C4-2B (cell line): Measurements from ENCODE around the gene IL22RA2.
"Not testable (repeated sequence)": the region's sequence is repeated elsewhere in the genome, so short reads cannot be mapped to it uniquely, and the experiment has no call there.

Source experiments
- H3K27ac ChIP-seq: fragments of 450-650 bp; 2 replicates; pipeline ENCODE4 v1.5.1; 2017
- ZFX ChIP-seq: fragments of 450-650 bp; IDR thresholded peaks from 2 replicates; pipeline ENCODE4 v1.6.1; 2017
- TF ChIP-seq, protein P1 (sequence below): fragments of 450-650 bp; conservative IDR thresholded peaks from 2 replicates; pipeline ENCODE4 v1.5.1; 2017; ENCODE audit warnings: mild to moderate bottlenecking

The IL22RA2 gene

DNA sequence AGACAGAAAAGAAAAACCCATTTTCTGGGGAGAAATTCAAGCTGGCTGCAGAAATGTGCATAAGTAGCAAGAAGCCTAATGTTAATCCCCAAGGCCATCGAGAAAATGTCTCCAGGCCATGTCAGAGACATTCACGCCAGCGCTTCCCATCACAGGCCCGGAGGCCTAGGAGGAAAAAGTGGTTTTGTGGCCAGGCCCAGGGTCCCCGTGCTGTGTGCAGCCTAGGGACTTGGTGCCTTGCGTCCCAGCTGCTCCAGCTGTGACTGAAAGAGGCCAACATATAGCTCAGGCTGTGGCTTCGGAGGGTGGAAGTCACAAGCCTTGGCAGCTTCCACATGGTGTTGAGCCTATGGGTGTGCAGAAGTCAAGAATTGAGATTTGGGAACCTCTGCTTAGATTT is 34.8 kb upstream of the IL22RA2 start:
- TF ChIP-seq, protein P1, sequence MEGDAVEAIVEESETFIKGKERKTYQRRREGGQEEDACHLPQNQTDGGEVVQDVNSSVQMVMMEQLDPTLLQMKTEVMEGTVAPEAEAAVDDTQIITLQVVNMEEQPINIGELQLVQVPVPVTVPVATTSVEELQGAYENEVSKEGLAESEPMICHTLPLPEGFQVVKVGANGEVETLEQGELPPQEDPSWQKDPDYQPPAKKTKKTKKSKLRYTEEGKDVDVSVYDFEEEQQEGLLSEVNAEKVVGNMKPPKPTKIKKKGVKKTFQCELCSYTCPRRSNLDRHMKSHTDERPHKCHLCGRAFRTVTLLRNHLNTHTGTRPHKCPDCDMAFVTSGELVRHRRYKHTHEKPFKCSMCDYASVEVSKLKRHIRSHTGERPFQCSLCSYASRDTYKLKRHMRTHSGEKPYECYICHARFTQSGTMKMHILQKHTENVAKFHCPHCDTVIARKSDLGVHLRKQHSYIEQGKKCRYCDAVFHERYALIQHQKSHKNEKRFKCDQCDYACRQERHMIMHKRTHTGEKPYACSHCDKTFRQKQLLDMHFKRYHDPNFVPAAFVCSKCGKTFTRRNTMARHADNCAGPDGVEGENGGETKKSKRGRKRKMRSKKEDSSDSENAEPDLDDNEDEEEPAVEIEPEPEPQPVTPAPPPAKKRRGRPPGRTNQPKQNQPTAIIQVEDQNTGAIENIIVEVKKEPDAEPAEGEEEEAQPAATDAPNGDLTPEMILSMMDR, result no peak
- no peak for TF ChIP-seq ZFX
- no peak overlapping the region for H3K27ac ChIP-seq

DNA sequence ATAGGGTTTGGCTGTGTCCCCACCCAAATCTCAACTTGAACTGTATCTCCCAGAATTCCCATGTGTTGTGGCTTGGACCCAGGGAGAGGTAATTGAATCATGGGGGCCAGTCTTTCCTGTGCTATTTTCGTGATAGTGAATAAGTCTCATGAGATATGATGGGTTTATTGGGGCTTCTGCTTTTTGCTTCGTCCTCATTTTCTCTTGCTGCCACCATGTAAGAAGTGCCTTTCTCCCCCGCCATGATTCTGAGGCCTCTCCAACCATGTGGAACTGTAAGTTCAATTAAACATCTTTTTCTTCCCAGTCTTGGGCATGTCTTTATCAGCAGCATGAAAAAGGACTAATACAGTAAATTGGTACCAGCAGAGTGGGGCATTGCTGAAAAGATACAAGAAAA is 34.0 kb upstream of the IL22RA2 start:
- H3K27ac ChIP-seq, result not testable (repeated sequence)

DNA sequence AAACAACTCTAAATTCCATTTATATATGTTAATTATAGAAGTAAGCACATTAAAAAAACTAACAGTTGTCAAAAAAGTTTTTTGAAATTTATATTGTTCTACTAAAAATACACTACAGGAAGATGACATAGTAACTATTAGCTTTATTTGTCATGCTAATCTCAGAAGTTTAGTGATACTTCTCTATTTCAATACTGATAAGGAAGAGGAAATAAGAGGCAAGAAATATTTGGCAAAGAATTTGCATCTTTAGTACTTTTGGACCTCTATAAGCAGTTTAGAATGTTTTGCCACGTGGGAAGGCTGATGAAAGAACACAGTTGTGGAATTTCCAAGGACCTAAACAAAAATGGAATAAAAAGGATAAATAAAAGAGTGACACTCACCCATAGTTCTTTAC is 33.1 kb upstream of the IL22RA2 start:
- no peak overlapping the region for H3K27ac ChIP-seq
- TF ChIP-seq, protein P1, result no peak
- no peak for TF ChIP-seq ZFX

DNA sequence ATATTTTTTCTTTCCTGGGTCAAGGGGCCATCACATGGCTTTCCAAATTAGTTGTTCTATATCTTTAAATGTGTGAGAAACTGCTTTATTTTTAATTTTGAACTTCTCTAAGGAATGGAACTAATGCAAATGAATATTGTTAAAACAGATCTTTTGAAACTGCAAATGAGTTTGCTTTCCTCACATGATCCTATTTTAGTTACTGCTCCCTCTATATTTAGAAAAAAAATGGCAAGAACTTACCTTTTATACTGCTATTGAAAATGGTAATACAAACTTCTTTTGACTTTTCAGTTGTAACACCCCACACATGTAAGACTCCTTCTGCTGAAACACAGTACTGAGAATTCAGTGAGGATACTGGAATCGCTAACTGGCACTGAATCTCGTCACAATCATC is 29.8 kb upstream of the IL22RA2 start:
- TF ChIP-seq ZFX, result no peak
- H3K27ac ChIP-seq, result no peak overlapping the region

DNA sequence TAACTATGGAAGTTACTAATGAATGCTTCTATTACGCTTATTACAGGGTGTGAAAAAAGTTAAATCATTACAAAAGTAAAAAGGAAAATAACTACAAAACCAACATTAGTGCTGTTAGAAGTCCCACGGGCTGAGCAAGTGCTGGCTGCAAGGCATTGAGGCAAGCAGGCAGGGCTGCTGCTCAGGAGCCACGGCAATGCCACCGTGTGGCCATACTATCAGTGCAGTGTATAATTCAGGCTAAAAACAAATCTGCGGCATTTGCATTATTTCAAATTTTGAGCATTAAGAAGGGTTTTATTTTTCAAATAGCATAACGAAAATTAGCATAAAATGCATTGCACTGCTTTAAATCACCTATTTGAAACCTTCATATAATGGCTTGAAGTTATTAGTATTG is 28.6 kb upstream of the IL22RA2 start:
- H3K27ac ChIP-seq, result no peak overlapping the region
- TF ChIP-seq, protein P1, result peak; percentile 72
- TF ChIP-seq ZFX, result no peak

DNA sequence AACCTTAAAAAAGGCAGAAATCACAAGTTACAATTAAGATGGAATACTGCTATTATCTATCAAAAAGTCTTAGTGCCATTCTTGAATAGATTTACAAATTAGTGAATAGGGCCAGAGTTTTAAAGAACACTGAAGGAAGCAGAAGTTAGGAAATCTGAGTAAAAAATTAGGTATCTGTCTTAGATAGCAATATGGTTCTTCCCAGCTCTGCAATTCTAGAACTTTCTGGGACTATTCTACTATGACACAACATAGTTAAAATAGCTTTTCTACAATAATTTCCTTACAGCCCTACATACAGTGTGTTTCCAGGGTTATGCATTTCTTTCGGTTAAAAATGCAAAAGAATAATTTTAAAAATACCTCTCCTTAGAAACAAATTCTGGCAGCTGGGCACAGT is 27.6 kb upstream of the IL22RA2 start:
- no peak for TF ChIP-seq ZFX
- TF ChIP-seq, protein P1, result no peak
- H3K27ac ChIP-seq, result no peak overlapping the region

DNA sequence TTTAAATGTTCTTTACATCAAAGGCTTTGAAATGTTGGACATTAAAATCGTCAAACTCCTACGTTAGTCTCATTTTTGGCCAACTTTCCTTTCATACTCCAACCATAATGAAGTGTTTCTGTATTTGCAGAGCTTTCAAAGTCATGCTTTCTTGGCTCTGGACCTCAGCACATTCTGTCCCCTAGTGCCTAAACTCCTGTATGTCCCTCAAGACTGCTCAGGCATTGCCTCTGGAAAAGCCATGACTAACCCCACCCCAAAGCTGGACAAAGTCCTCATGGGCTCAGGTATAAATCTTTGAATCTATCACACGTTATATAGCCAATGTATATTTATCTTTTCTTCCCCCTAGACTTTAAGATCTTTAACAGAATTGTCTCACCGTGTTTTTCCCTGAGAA is 26.8 kb upstream of the IL22RA2 start:
- no peak overlapping the region for H3K27ac ChIP-seq
- no peak for TF ChIP-seq ZFX

DNA sequence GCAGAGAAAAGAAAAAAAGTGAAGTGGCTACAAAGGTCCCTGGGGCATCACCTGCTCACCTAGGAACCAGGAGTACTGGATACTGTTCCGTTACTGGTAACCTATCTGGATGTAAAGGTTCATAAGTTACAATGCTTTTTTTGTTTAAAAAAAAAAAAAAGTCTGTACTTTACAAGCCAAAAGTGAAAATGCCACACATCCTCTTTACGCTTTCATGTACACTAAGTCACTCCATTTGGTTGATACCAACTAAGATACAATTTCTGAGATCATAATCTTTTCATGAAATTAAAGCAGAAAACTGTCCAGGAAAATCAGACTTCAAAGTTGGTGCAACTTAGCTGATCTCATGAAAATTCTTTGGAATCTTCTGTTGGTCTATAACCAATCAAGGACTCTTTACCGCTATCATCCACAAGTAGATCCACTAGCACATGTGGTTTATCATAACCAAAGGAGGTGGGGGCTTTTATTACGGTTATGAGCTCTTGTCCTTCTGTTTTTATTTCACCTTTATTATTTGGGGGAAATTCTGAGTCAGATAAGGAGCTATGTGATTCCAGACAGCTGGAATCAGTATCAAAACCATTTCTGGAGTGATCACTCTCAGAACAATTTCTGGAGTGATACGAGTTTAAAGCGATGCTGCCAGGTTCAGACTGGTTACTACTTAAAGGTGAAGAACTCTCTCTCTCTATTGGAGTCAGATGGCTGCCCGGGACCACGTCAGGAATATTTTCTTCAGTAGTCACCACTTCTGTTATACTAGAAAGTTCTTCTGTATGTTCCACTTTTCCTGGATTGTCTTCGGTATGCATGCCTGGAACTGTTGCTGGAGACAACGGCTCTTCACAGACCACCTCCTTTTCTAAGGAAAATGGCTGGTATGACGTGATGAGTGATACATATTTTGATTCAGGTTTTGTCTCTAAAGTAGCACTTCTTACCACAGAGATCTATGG is 24.5 kb upstream of the IL22RA2 start:
- no peak for TF ChIP-seq ZFX
- TF ChIP-seq, protein P1, result no peak
- no peak overlapping the region for H3K27ac ChIP-seq
